Neural cell (in vitro differentiated cells): ENCODE measurements around the gene HOXC6. TPM values are rescaled to one million over a fixed set of nuclear protein-coding genes. Genes with fewer than 3 reads are reported as not detected.

Experiments used
- H2AFZ ChIP-seq: fragments of 200-600, 300-800 bp; sonication (generic), shearing (Covaris generic); 2 replicates; pipeline ENCODE4 v1.6.0; 2014; ENCODE audit warnings: low read depth, mild to moderate bottlenecking, antibody characterized with exemption, low read length, moderate library complexity
- H3F3A ChIP-seq: fragments of 200-600 bp; shearing (Covaris generic); 2 replicates; pipeline ENCODE4 v1.6.1; 2016; ENCODE audit warnings: mild to moderate bottlenecking, moderate library complexity, mixed read lengths, antibody characterized with exemption, low read length; ENCODE audit not compliant: insufficient read depth, poor library complexity, severe bottlenecking
- H3K27ac ChIP-seq: fragments of 200-600, 300-800 bp; sonication (generic), shearing (Covaris generic); 2 replicates; pipeline ENCODE4 v1.5.1; 2014; ENCODE audit warnings: mild to moderate bottlenecking, low read length, moderate library complexity
- H3K27me3 ChIP-seq: fragments of 300-800, 200-600 bp; sonication (generic), shearing (Covaris generic); 2 replicates; pipeline ENCODE4 v1.6.0; 2014; ENCODE audit warnings: mild to moderate bottlenecking, low read depth, low read length, moderate library complexity; ENCODE audit not compliant: insufficient read depth
- H3K36me3 ChIP-seq: fragments of 300-800, 200-600 bp; sonication (generic), shearing (Covaris generic); 2 replicates; pipeline ENCODE4 v1.5.1; 2014; ENCODE audit warnings: mild to moderate bottlenecking, antibody characterized with exemption, low read length, moderate library complexity; ENCODE audit not compliant: insufficient read depth
- H3K4me2 ChIP-seq: fragments of 300-800, 200-600 bp; sonication (generic), shearing (Covaris generic); 2 replicates; pipeline ENCODE4 v1.6.0; 2014; ENCODE audit warnings: mild to moderate bottlenecking, low read length
- H3K4me3 ChIP-seq: fragments of 300-800, 200-600 bp; sonication (generic), shearing (Covaris generic); 2 replicates; pipeline ENCODE4 v1.5.1; 2014; ENCODE audit warnings: mild to moderate bottlenecking, low read length, moderate library complexity
- H3K79me2 ChIP-seq: fragments of 200-600 bp; shearing (Covaris generic); replicated peaks from 2 replicates; pipeline ENCODE4 v1.6.0; 2014; ENCODE audit warnings: mild to moderate bottlenecking, low read length, moderate library complexity; ENCODE audit not compliant: insufficient read depth
- H3K9ac ChIP-seq: fragments of 300-800, 200-600 bp; sonication (generic), shearing (Covaris generic); 2 replicates; pipeline ENCODE4 v1.6.1; 2016; ENCODE audit warnings: mild to moderate bottlenecking, low read length, mixed read lengths
- H3K9me2 ChIP-seq: fragments of 200-600 bp; shearing (Covaris generic); 2 replicates; pipeline ENCODE4 v1.6.1; 2016; ENCODE audit warnings: mild to moderate bottlenecking, low read length, mixed read lengths; ENCODE audit not compliant: insufficient read depth
- H3K9me3 ChIP-seq: fragments of 200-600, 300-800 bp; sonication (generic), shearing (Covaris generic); 2 replicates; pipeline ENCODE4 v1.6.1; 2016; ENCODE audit warnings: mild to moderate bottlenecking, mixed run types, low read length, moderate library complexity, mixed read lengths
- H4K20me1 ChIP-seq: fragments of 200-600 bp; shearing (Covaris generic); 2 replicates; pipeline ENCODE4 v1.6.1; 2016; ENCODE audit warnings: mild to moderate bottlenecking, mixed run types; ENCODE audit not compliant: insufficient read depth
- EP300 ChIP-seq: fragments of 450-650 bp; conservative IDR thresholded peaks from 2 replicates; pipeline ENCODE4 v1.6.1; 2014; ENCODE audit warnings: antibody characterized with exemption, mild to moderate bottlenecking, moderate library complexity; ENCODE audit not compliant: poor library complexity, severe bottlenecking
- EZH2 ChIP-seq: fragments of 200-600, 300-800 bp; shearing (Covaris generic), sonication (generic); IDR thresholded peaks from 2 replicates; pipeline ENCODE4 v1.6.1; 2014; ENCODE audit warnings: antibody characterized with exemption, low read length, borderline replicate concordance, mild to moderate bottlenecking; ENCODE audit not compliant: insufficient read depth, poor library complexity, severe bottlenecking
- MXI1 ChIP-seq: fragments of 450-650 bp; conservative IDR thresholded peaks from 2 replicates; pipeline ENCODE4 v1.6.1; 2014; ENCODE audit warnings: antibody characterized with exemption, mild to moderate bottlenecking; ENCODE audit not compliant: poor library complexity, severe bottlenecking
- POLR2AphosphoS5 ChIP-seq: IDR thresholded peaks from 2 replicates; pipeline ENCODE4 v1.6.1; 2012
- RAD21 ChIP-seq: fragments of 450-650 bp; conservative IDR thresholded peaks from 2 replicates; pipeline ENCODE4 v1.6.1; 2014; ENCODE audit warnings: antibody characterized with exemption, mild to moderate bottlenecking, moderate library complexity
- SMC3 ChIP-seq: fragments of 450-650 bp; conservative IDR thresholded peaks from 2 replicates; pipeline ENCODE4 v1.6.1; 2014; ENCODE audit warnings: antibody characterized with exemption, mild to moderate bottlenecking, moderate library complexity; ENCODE audit not compliant: poor library complexity
- TAF1 ChIP-seq: IDR thresholded peaks from 2 replicates; pipeline ENCODE4 v1.6.1; 2012; ENCODE audit warnings: low read depth
- polyA plus RNA-seq: library from polyadenylated mRNA; depleted of rRNA; stranded (reverse); fragments of >200 nt; gene quantifications from 2 replicates; pipeline ENCODE4 v1.2.3, GENCODE V29; 2014
- TF ChIP-seq, protein P1 (sequence below): fragments of 450-650 bp; IDR thresholded peaks from 2 replicates; pipeline ENCODE4 v1.5.1; 2014; ENCODE audit warnings: antibody characterized with exemption, mild to moderate bottlenecking, moderate library complexity; ENCODE audit not compliant: poor library complexity, severe bottlenecking
- TF ChIP-seq, protein P2 (sequence below): IDR thresholded peaks from 2 replicates; pipeline ENCODE4 v1.6.1; 2012; ENCODE audit warnings: borderline replicate concordance

HOXC6 gene
- polyA plus RNA-seq, 1 donor from 2014 or later = not detected

DNA sequence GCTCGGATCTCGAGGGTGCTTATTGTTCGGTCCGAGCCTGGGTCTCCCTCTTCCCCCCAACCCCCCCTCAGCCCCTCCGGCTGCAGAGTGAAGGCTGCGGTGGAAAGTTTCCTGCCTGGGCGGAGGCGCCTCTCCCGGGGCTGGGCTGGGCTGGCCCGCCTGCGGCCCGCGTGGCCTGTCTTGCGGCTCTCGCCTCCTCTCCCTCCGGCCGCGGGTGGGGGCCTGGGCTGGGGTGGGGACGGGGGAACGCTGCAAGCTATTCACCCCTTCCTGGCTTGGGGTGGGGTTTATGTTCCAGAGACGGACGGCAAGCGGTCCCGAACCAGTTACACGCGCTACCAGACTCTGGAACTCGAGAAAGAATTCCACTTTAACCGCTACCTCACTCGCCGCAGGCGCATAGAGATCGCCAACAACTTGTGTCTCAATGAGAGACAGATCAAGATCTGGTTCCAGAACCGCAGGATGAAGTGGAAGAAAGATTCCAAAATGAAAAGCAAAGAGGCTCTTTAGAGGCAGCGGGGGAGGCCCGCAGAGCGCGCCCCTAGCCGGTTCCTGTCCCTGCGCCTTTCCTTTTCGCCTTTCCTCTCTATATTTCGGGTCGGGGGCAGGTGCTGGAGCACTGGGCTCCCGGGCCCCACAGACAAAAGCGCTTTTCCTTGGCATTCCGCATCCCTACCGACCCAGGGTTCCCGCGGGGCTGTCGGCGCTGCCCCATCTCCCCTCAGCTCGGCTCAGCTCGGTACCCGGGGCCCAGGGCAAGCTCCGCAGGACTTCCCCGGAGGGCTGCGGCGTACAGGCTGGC is 5.9 kb downstream of the HOXC6 start:
- Histone ChIP-seq H2AFZ (no peak overlapping the region), H4K20me1 (no peaks in the 10 kb centered on the region), H3K9me3 (no peaks in the 10 kb centered on the region), H3K9ac (no peak overlapping the region), H3K79me2 (no peaks in the 10 kb centered on the region), H3K4me3 (no peak overlapping the region), H3K9me2 (no peaks in the 10 kb centered on the region), H3K4me2 (no peak overlapping the region), H3K36me3 (no peaks in the 10 kb centered on the region), H3K27me3 (peaks cover 99% of the 10 kb centered on the region), H3F3A (no peaks in the 10 kb centered on the region), H3K27ac (no peak overlapping the region)
- TF ChIP-seq POLR2AphosphoS5 (no peak), EZH2 (peak; percentile 16)

DNA sequence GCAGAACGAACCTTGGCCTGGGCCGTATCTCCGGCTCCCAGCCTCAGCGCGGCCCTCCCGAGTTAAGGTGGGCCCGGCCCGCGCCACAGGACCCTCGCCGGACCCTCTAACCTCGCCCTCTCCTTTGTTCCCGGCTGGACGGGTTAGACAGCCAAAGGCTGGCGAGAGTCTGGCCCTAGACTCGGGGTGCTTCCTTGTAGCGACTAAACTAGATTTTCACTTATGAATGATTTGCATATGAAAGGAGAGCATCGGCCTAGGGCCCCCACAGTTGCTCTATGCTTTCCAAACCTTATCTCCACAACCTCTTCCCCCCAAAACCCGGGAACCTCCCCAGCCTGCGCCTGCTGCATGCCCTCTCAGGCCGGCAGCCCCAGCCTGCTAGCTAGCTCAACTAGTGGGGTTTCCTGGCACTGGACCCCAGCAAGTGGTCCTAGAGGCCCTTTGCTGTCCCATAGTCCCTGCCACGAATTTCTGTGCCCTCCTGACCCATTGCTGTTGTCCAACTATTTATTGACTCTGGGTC is 6.6 kb downstream of the HOXC6 start:
- no peak overlapping the region for H3K4me3 ChIP-seq
- H3K27ac ChIP-seq = no peak overlapping the region
- no peaks in the 10 kb centered on the region for H3K36me3 ChIP-seq
- peaks cover 100% of the 10 kb centered on the region for H3K27me3 ChIP-seq
- H3K9me2 ChIP-seq = no peaks in the 10 kb centered on the region
- no peaks in the 10 kb centered on the region for H3K9me3 ChIP-seq
- H3F3A ChIP-seq = no peaks in the 10 kb centered on the region
- H2AFZ ChIP-seq = no peak overlapping the region
- no peaks in the 10 kb centered on the region for H3K79me2 ChIP-seq
- H3K4me2 ChIP-seq = no peak overlapping the region
- H4K20me1 ChIP-seq = no peaks in the 10 kb centered on the region
- TF ChIP-seq, protein P1, sequence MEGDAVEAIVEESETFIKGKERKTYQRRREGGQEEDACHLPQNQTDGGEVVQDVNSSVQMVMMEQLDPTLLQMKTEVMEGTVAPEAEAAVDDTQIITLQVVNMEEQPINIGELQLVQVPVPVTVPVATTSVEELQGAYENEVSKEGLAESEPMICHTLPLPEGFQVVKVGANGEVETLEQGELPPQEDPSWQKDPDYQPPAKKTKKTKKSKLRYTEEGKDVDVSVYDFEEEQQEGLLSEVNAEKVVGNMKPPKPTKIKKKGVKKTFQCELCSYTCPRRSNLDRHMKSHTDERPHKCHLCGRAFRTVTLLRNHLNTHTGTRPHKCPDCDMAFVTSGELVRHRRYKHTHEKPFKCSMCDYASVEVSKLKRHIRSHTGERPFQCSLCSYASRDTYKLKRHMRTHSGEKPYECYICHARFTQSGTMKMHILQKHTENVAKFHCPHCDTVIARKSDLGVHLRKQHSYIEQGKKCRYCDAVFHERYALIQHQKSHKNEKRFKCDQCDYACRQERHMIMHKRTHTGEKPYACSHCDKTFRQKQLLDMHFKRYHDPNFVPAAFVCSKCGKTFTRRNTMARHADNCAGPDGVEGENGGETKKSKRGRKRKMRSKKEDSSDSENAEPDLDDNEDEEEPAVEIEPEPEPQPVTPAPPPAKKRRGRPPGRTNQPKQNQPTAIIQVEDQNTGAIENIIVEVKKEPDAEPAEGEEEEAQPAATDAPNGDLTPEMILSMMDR = no peak
- TF ChIP-seq TAF1 (no peak), EZH2 (no peak), RAD21 (no peak), EP300 (no peak), MXI1 (no peak), SMC3 (no peak), POLR2AphosphoS5 (no peak)
- TF ChIP-seq, protein P2, sequence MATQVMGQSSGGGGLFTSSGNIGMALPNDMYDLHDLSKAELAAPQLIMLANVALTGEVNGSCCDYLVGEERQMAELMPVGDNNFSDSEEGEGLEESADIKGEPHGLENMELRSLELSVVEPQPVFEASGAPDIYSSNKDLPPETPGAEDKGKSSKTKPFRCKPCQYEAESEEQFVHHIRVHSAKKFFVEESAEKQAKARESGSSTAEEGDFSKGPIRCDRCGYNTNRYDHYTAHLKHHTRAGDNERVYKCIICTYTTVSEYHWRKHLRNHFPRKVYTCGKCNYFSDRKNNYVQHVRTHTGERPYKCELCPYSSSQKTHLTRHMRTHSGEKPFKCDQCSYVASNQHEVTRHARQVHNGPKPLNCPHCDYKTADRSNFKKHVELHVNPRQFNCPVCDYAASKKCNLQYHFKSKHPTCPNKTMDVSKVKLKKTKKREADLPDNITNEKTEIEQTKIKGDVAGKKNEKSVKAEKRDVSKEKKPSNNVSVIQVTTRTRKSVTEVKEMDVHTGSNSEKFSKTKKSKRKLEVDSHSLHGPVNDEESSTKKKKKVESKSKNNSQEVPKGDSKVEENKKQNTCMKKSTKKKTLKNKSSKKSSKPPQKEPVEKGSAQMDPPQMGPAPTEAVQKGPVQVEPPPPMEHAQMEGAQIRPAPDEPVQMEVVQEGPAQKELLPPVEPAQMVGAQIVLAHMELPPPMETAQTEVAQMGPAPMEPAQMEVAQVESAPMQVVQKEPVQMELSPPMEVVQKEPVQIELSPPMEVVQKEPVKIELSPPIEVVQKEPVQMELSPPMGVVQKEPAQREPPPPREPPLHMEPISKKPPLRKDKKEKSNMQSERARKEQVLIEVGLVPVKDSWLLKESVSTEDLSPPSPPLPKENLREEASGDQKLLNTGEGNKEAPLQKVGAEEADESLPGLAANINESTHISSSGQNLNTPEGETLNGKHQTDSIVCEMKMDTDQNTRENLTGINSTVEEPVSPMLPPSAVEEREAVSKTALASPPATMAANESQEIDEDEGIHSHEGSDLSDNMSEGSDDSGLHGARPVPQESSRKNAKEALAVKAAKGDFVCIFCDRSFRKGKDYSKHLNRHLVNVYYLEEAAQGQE = no peak
- H3K9ac ChIP-seq = no peak overlapping the region
